Neural cell (in vitro differentiated cells): ENCODE data around the gene IP6K3.

Experiments
- CTCF ChIP-seq: fragments of 450-650 bp; IDR thresholded peaks from 2 replicates; pipeline ENCODE4 v1.5.1; 2014; ENCODE audit warnings: antibody characterized with exemption, mild to moderate bottlenecking, moderate library complexity; ENCODE audit not compliant: poor library complexity, severe bottlenecking
- EZH2 ChIP-seq: fragments of 200-600, 300-800 bp; shearing (Covaris generic), sonication (generic); IDR thresholded peaks from 2 replicates; pipeline ENCODE4 v1.6.1; 2014; ENCODE audit warnings: antibody characterized with exemption, low read length, borderline replicate concordance, mild to moderate bottlenecking; ENCODE audit not compliant: insufficient read depth, poor library complexity, severe bottlenecking
- POLR2AphosphoS5 ChIP-seq: IDR thresholded peaks from 2 replicates; pipeline ENCODE4 v1.6.1; 2012

- TF ChIP-seq CTCF (no peak), POLR2AphosphoS5 (no peak), EZH2 (no peak)
Measured at GRCh38 chr6:33717934-33718455, 28.7 kb downstream of the IP6K3 start.
